NT2/D1 (cell line): ENCODE measurements around the gene METTL26.

ENCODE experiments used
- YY1 ChIP-seq: IDR thresholded peaks from 2 replicates; pipeline ENCODE4 v1.6.1; 2011; ENCODE audit not compliant: insufficient read length, insufficient read depth
- ZNF274 ChIP-seq: IDR thresholded peaks from 2 replicates; pipeline ENCODE4 v1.6.1; 2011; ENCODE audit warnings: mild to moderate bottlenecking, low read depth, low read length

GRCh38 chr16:662597-662996 is 26.5 kb upstream of the METTL26 start:
- TF ChIP-seq ZNF274: no peak
- no peak for TF ChIP-seq YY1
